H1 (cell line): ENCODE data around the gene RPTOR.

Source experiments
- EZH2 ChIP-seq: fragments of 200-600 bp; sonication (generic); IDR thresholded peaks from 2 replicates; pipeline ENCODE4 v1.7.1; 2012; ENCODE audit warnings: low read depth, mild to moderate bottlenecking, moderate library complexity, low read length, inconsistent platforms; ENCODE audit not compliant: severe bottlenecking
- HDAC2 ChIP-seq, 2 experiments: fragments of 300-600 bp in 1 of 2; sonication (generic) in 1 of 2; IDR thresholded peaks; 2 replicates each; pipeline ENCODE4 v1.6.1; 2011 to 2012; ENCODE audit warnings: low read depth in 2 of 2, low read length in 2 of 2, mild to moderate bottlenecking in 2 of 2, moderate library complexity in 2 of 2, borderline replicate concordance in 1 of 2, inconsistent platforms in 1 of 2
- POLR2AphosphoS5 ChIP-seq: IDR thresholded peaks from 2 replicates; pipeline ENCODE4 v1.6.1; 2011; ENCODE audit warnings: low read depth, low read length
- RNF2 ChIP-seq: fragments of 200-900, 300-1000 bp; sonication (generic); IDR thresholded peaks from 2 replicates; pipeline ENCODE4 v1.7.1; 2016; ENCODE audit warnings: borderline replicate concordance, low read depth, mild to moderate bottlenecking, antibody characterized with exemption, low read length; ENCODE audit not compliant: poor library complexity, severe bottlenecking; ENCODE audit errors: missing control alignments
- TF ChIP-seq, protein P1 (sequence below), 3 experiments: IDR thresholded peaks; 1 replicate in 2 of 3; 2 replicates in 1 of 3; pipeline versions ENCODE4 v1.5.1 to v1.6.1; 2011; ENCODE audit warnings: low read length in 3 of 3, mild to moderate bottlenecking in 3 of 3, inconsistent platforms in 2 of 3, low read depth in 1 of 3, moderate library complexity in 1 of 3; ENCODE audit not compliant: insufficient read depth in 1 of 3; ENCODE audit errors: control extremely low read depth in 1 of 3

DNA sequence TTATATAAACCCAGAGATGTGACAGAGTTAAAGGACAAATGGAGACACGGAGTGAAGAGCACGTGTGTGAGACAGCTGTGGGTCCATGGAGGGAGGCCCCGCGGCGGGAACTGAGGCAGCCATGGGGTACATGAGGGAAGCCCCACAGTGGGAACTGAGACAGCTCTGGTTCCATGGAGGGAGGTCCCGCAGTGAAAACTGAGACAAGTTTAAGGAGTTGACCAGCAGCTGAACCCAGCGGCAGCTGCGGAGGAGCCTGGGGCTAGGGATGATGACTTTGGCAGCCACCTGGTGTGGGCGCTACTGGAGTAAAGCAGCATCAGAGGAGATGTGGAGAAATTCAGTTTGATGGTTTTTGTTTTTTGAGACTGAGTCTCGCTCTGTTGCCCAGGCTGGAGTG lies 185.1 kb downstream of the RPTOR start:
- TF ChIP-seq RNF2 (no peak), EZH2 (no peak), POLR2AphosphoS5 (no peak), HDAC2 (IDR thresholded peaks at IDR 0.05; ENCODE audit: borderline replicate concordance in 1 of 2, low read depth in 2 of 2, low read length in 2 of 2) (no peak)
- TF ChIP-seq, protein P1, sequence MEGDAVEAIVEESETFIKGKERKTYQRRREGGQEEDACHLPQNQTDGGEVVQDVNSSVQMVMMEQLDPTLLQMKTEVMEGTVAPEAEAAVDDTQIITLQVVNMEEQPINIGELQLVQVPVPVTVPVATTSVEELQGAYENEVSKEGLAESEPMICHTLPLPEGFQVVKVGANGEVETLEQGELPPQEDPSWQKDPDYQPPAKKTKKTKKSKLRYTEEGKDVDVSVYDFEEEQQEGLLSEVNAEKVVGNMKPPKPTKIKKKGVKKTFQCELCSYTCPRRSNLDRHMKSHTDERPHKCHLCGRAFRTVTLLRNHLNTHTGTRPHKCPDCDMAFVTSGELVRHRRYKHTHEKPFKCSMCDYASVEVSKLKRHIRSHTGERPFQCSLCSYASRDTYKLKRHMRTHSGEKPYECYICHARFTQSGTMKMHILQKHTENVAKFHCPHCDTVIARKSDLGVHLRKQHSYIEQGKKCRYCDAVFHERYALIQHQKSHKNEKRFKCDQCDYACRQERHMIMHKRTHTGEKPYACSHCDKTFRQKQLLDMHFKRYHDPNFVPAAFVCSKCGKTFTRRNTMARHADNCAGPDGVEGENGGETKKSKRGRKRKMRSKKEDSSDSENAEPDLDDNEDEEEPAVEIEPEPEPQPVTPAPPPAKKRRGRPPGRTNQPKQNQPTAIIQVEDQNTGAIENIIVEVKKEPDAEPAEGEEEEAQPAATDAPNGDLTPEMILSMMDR (IDR thresholded peaks at IDR 0.05; ENCODE audit: control extremely low read depth in 1 of 3, insufficient read depth in 1 of 3, low read depth in 1 of 3, low read length in 3 of 3): no peak
